ENCODE measurements around the gene C1orf21. TPM values are rescaled to one million over a fixed set of nuclear protein-coding genes. Genes with fewer than 3 reads are reported as not detected.

Gene C1orf21
- total RNA-seq, 1 experiment from 2014 or later = 0.15 TPM

DNA sequence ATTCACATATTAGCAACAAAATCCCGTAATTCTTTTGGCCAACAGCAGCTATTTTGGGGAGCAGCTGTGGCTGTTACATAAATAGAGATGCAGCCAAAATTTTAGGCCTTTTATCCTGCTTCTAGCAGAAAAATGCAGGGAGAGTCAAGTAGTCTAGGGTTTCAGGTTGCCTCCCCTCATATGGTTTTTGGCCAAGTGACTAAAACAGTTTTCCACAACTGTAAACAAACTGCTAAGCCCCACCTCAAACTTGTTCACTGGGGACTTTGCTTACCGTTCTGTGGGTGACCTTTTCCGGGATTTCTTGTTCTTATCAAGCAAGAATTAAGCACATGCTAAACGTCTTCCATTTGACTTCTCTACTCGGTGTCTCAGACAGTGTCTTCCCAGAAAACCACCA is 234.4 kb downstream of the C1orf21 start:
- Histone ChIP-seq H3K4me3 (ENCODE audit: low read depth in 2 of 2, low read length in 2 of 2) (no peak overlapping the region), H3K36me3 (ENCODE audit: control insufficient read depth, insufficient read depth, low read length) (no peaks in the 10 kb centered on the region), H3K27me3 (ENCODE audit: control insufficient read depth, insufficient read depth, low read length) (no peaks in the 10 kb centered on the region; the same call in 1 of the 2 replicates), H3K27ac (ENCODE audit: low read length) (no peak overlapping the region), H3K9me3 (ENCODE audit: control insufficient read depth, insufficient read depth, low read depth, low read length) (no peaks in the 10 kb centered on the region), H3K4me1 (ENCODE audit: control insufficient read depth, insufficient read depth, low read length) (no peaks in the 10 kb centered on the region)
- BruUV-seq (replicated peaks) = no TSS peak
- ATAC-seq = no peak
- no peak for DNase-seq (ENCODE audit: low read depth, low spot score)
- POLR2A ChIA-PET = no interaction called here
- in situ Hi-C loops (cut with HindIII; ENCODE audit: low pct_unique_long_range_greater_than_20kb, low sequenced_read_pairs) (no loop called here), intact Hi-C loops (cut with micrococcal nuclease; ENCODE audit: unreplicated experiment) (no loop called here)
- TF ChIP-seq SIN3A (IDR thresholded peaks at IDR 0.05; ENCODE audit: borderline replicate concordance, insufficient read depth, low read depth, low read length) = no peak
- CTCF ChIA-PET = no interaction called here

GRCh38 chr1:184622136-184622823 is 235.5 kb downstream of the C1orf21 start:
- in situ Hi-C loops (cut with HindIII; ENCODE audit: low pct_unique_long_range_greater_than_20kb, low sequenced_read_pairs) = no loop called here
- TF ChIP-seq SIN3A (IDR thresholded peaks at IDR 0.05; ENCODE audit: borderline replicate concordance, insufficient read depth, low read depth, low read length) (no peak), POLR2AphosphoS5 (IDR thresholded peaks at IDR 0.05; ENCODE audit: low read depth, low read length) (no peak), TCF7L2 (IDR thresholded peaks at IDR 0.05; ENCODE audit: low read depth, low read length) (no peak)
- TF ChIP-seq, protein P1, sequence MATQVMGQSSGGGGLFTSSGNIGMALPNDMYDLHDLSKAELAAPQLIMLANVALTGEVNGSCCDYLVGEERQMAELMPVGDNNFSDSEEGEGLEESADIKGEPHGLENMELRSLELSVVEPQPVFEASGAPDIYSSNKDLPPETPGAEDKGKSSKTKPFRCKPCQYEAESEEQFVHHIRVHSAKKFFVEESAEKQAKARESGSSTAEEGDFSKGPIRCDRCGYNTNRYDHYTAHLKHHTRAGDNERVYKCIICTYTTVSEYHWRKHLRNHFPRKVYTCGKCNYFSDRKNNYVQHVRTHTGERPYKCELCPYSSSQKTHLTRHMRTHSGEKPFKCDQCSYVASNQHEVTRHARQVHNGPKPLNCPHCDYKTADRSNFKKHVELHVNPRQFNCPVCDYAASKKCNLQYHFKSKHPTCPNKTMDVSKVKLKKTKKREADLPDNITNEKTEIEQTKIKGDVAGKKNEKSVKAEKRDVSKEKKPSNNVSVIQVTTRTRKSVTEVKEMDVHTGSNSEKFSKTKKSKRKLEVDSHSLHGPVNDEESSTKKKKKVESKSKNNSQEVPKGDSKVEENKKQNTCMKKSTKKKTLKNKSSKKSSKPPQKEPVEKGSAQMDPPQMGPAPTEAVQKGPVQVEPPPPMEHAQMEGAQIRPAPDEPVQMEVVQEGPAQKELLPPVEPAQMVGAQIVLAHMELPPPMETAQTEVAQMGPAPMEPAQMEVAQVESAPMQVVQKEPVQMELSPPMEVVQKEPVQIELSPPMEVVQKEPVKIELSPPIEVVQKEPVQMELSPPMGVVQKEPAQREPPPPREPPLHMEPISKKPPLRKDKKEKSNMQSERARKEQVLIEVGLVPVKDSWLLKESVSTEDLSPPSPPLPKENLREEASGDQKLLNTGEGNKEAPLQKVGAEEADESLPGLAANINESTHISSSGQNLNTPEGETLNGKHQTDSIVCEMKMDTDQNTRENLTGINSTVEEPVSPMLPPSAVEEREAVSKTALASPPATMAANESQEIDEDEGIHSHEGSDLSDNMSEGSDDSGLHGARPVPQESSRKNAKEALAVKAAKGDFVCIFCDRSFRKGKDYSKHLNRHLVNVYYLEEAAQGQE (IDR thresholded peaks at IDR 0.05; ENCODE audit: insufficient read depth in 1 of 2, low read depth in 2 of 2, low read length in 1 of 2) = no peak
- TF ChIP-seq, protein P2, sequence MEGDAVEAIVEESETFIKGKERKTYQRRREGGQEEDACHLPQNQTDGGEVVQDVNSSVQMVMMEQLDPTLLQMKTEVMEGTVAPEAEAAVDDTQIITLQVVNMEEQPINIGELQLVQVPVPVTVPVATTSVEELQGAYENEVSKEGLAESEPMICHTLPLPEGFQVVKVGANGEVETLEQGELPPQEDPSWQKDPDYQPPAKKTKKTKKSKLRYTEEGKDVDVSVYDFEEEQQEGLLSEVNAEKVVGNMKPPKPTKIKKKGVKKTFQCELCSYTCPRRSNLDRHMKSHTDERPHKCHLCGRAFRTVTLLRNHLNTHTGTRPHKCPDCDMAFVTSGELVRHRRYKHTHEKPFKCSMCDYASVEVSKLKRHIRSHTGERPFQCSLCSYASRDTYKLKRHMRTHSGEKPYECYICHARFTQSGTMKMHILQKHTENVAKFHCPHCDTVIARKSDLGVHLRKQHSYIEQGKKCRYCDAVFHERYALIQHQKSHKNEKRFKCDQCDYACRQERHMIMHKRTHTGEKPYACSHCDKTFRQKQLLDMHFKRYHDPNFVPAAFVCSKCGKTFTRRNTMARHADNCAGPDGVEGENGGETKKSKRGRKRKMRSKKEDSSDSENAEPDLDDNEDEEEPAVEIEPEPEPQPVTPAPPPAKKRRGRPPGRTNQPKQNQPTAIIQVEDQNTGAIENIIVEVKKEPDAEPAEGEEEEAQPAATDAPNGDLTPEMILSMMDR (IDR thresholded peaks at IDR 0.05) = no peak
- DNase-seq (ENCODE audit: low read depth, low spot score) = no peak
- H3K4me3 ChIP-seq (ENCODE audit: low read depth in 2 of 2, low read length in 2 of 2) = no peak overlapping the region
- H3K36me3 ChIP-seq (ENCODE audit: control insufficient read depth, insufficient read depth, low read length) = no peaks in the 10 kb centered on the region
- POLR2A ChIA-PET = no interaction called here
- H3K27me3 ChIP-seq (ENCODE audit: control insufficient read depth, insufficient read depth, low read length) = no peaks in the 10 kb centered on the region; the same call in 1 of the 2 replicates
- no peak overlapping the region for H3K27ac ChIP-seq (ENCODE audit: low read length)
- ATAC-seq = no peak
- no peaks in the 10 kb centered on the region for H3K4me1 ChIP-seq (ENCODE audit: control insufficient read depth, insufficient read depth, low read length)
- BruUV-seq (replicated peaks) = no TSS peak
- CTCF ChIA-PET = no interaction called here
- intact Hi-C loops (cut with micrococcal nuclease; ENCODE audit: unreplicated experiment) = no loop called here
- H3K9me3 ChIP-seq (ENCODE audit: control insufficient read depth, insufficient read depth, low read depth, low read length) = no peaks in the 10 kb centered on the region

DNA sequence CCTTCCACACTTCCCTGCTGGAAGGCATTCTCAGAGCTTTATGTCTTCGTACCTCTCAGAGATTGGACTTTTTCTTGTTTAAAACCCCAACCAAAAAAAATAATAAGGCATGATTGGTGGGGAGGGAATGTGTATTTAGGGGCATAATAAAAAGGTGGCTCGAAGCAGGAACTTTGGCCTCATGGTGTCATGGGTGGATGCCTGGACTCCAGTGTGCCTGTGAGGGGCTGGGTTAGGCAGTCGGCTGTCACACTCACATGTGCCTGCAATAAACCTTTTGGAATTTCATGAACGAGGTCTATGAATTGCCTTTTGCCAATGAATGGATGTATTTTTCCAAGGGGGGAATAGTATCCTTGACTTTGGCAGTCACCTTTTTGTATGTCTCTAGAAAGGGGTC is 236.6 kb downstream of the C1orf21 start:
- POLR2A ChIA-PET = no interaction called here
- DNase-seq (ENCODE audit: low read depth, low spot score) (no peak), ATAC-seq (no peak)
- H3K4me3 ChIP-seq (ENCODE audit: low read depth in 2 of 2, low read length in 2 of 2) = no peak overlapping the region
- no peaks in the 10 kb centered on the region for H3K36me3 ChIP-seq (ENCODE audit: control insufficient read depth, insufficient read depth, low read length)
- no peaks in the 10 kb centered on the region for H3K4me1 ChIP-seq (ENCODE audit: control insufficient read depth, insufficient read depth, low read length)
- no peaks in the 10 kb centered on the region; the same call in 1 of the 2 replicates for H3K27me3 ChIP-seq (ENCODE audit: control insufficient read depth, insufficient read depth, low read length)
- intact Hi-C loops (cut with micrococcal nuclease; ENCODE audit: unreplicated experiment) (no loop called here), in situ Hi-C loops (cut with HindIII; ENCODE audit: low pct_unique_long_range_greater_than_20kb, low sequenced_read_pairs) (no loop called here)
- TF ChIP-seq, protein P2 (IDR thresholded peaks at IDR 0.05) = no peak
- TF ChIP-seq, protein P1 (IDR thresholded peaks at IDR 0.05; ENCODE audit: insufficient read depth in 1 of 2, low read depth in 2 of 2, low read length in 1 of 2) = no peak
- no peak for TF ChIP-seq POLR2AphosphoS5 (IDR thresholded peaks at IDR 0.05; ENCODE audit: low read depth, low read length)
- TF ChIP-seq SIN3A (IDR thresholded peaks at IDR 0.05; ENCODE audit: borderline replicate concordance, insufficient read depth, low read depth, low read length) = no peak
- TF ChIP-seq TCF7L2 (IDR thresholded peaks at IDR 0.05; ENCODE audit: low read depth, low read length) = no peak
- CTCF ChIA-PET = no interaction called here
- BruUV-seq (replicated peaks) = no TSS peak
- no peak overlapping the region for H3K27ac ChIP-seq (ENCODE audit: low read length)
- H3K9me3 ChIP-seq (ENCODE audit: control insufficient read depth, insufficient read depth, low read depth, low read length) = no peaks in the 10 kb centered on the region

Measured in Panc1 (cell line).